HCT116 (cell line): ENCODE measurements around the gene PPIL1. TPM values are rescaled to one million over a fixed set of nuclear protein-coding genes. Genes with fewer than 3 reads are reported as not detected.

Experiments used
- ATAC-seq: fragments of 200-7000 bp; cut with Tn5 transposase; 2 replicates; pipeline ENCODE4 v1.9.1; 2020; ENCODE audit warnings: mild to moderate bottlenecking, moderate library complexity
- BruUV-seq: library from RNA; stranded (reverse); fragments of 400-500 nt; replicated peaks from 2 replicates; lab custom pipeline; 2021; lab: Mats Ljungman, UMichigan
- CTCF ChIA-PET: fragments of 300-600 bp; sonication (Branson Sonifier 250); formaldehyde crosslinking; loops from one replicate; lab custom pipeline; 2021; ENCODE audit warnings: antibody characterized with exemption; lab: Charles Lee
- POLR2A ChIA-PET: fragments of 300-600, 350-600 bp; sonication (Branson Sonifier 250); formaldehyde crosslinking; loops from one replicate; lab custom pipeline; 2021; ENCODE audit warnings: antibody characterized with exemption; lab: Charles Lee
- RAD21 ChIA-PET, 2 experiments: fragments of 300-600 bp; sonication (Branson Sonifier 250); formaldehyde crosslinking; loops; one replicate each; lab custom pipeline; 2023; ENCODE audit warnings: low total read pairs in 2 of 2; ENCODE audit not compliant: uncharacterized antibody in 2 of 2, unreplicated experiment in 2 of 2, low non-redundant PET in 1 of 2; lab: Charles Lee
- DNase-seq: peaks from one replicate; pipeline ENCODE4 v3.0.0-alpha.2; 2010; ENCODE audit warnings: low read depth, low spot score
- H2AFZ ChIP-seq: fragments of 200-600 bp; shearing (Covaris generic), sonication (generic); 2 replicates; pipeline ENCODE4 v1.6.1; 2017; ENCODE audit warnings: low read depth, mixed run types, mixed read lengths, antibody characterized with exemption, low read length; ENCODE audit not compliant: poor library complexity, severe bottlenecking
- H3K27ac ChIP-seq: 2 replicates; pipeline ENCODE4 v1.5.1; 2012; ENCODE audit warnings: low read depth, low read length
- H3K27me3 ChIP-seq: fragments of 200-600 bp; sonication (generic); 2 replicates; pipeline ENCODE4 v1.6.1; 2016; ENCODE audit warnings: mixed run types, low read length, mixed read lengths; ENCODE audit not compliant: insufficient read depth
- H3K36me3 ChIP-seq, 2 experiments: fragments of 200-500 bp in 1 of 2; fragments of 200-600 bp in 1 of 2; sonication (Bioruptor generic) in 1 of 2; sonication (generic) in 1 of 2; 2 replicates each; pipeline versions ENCODE4 v1.5.1 to v1.6.1; 2014 to 2016; ENCODE audit warnings: low read length in 2 of 2, inconsistent platforms in 1 of 2, mixed read lengths in 1 of 2, mixed run types in 1 of 2; ENCODE audit not compliant: insufficient read depth in 2 of 2, control insufficient read depth in 1 of 2
- H3K4me1 ChIP-seq, 2 experiments: fragments of 200-600 bp in 1 of 2; sonication (generic) in 1 of 2; 2 replicates each; pipeline versions ENCODE4 v1.5.1 to v1.6.1; 2012 to 2017; ENCODE audit warnings: low read length in 2 of 2, inconsistent platforms in 1 of 2, mild to moderate bottlenecking in 1 of 2, mixed read lengths in 1 of 2, mixed run types in 1 of 2, moderate library complexity in 1 of 2; ENCODE audit not compliant: insufficient read depth in 2 of 2, control insufficient read depth in 1 of 2
- H3K4me2 ChIP-seq: fragments of 200-600 bp; sonication (generic); 2 replicates; pipeline ENCODE4 v1.6.1; 2017; ENCODE audit warnings: mixed run types, low read length, mixed read lengths
- H3K4me3 ChIP-seq, 2 experiments: fragments of 200-600 bp in 1 of 2; sonication (generic) in 1 of 2; replicated peaks in 1 of 2; 2 replicates each; pipeline ENCODE4 v1.5.1; 2011 to 2016; ENCODE audit warnings: low read length in 2 of 2, control low read depth in 1 of 2, low read depth in 1 of 2, mild to moderate bottlenecking in 1 of 2, mixed read lengths in 1 of 2, mixed run types in 1 of 2
- H3K79me2 ChIP-seq: fragments of 200-600 bp; sonication (generic); 2 replicates; pipeline ENCODE4 v1.6.1; 2017; ENCODE audit warnings: mild to moderate bottlenecking, mixed run types, low read length, moderate library complexity, mixed read lengths; ENCODE audit not compliant: insufficient read depth
- H3K9ac ChIP-seq: fragments of 200-600 bp; sonication (generic); 2 replicates; pipeline ENCODE4 v1.6.1; 2016; ENCODE audit warnings: low read length, mixed read lengths
- H3K9me2 ChIP-seq: fragments of 200-600 bp; sonication (generic), shearing (Covaris generic); 2 replicates; pipeline ENCODE4 v1.6.1; 2017; ENCODE audit warnings: mixed run types, mild to moderate bottlenecking, moderate library complexity; ENCODE audit not compliant: insufficient read depth
- H3K9me3 ChIP-seq, 2 experiments: fragments of 200-500 bp in 1 of 2; fragments of 200-600 bp in 1 of 2; sonication (Bioruptor generic) in 1 of 2; sonication (generic) in 1 of 2; 2 replicates each; pipeline ENCODE4 v1.6.1; 2014 to 2017; ENCODE audit warnings: low read length in 2 of 2, mixed read lengths in 2 of 2, inconsistent platforms in 1 of 2, low read depth in 1 of 2, mild to moderate bottlenecking in 1 of 2, mixed run types in 1 of 2, moderate library complexity in 1 of 2; ENCODE audit not compliant: control insufficient read depth in 1 of 2, insufficient read depth in 1 of 2
- H4K20me1 ChIP-seq: fragments of 200-600 bp; sonication (generic), shearing (Covaris generic); 2 replicates; pipeline ENCODE4 v1.6.1; 2017; ENCODE audit warnings: mixed run types, mild to moderate bottlenecking, moderate library complexity; ENCODE audit not compliant: insufficient read depth
- ELF1 ChIP-seq: IDR thresholded peaks from 2 replicates; pipeline ENCODE4 v1.6.1; 2012; ENCODE audit warnings: low read depth, borderline replicate concordance
- EZH2phosphoT487 ChIP-seq: fragments of 200-600 bp; IDR thresholded peaks from 2 replicates; pipeline ENCODE4 v1.6.1; 2018; ENCODE audit warnings: antibody characterized with exemption, borderline replicate concordance
- JUND ChIP-seq: IDR thresholded peaks from 2 replicates; pipeline ENCODE4 v1.6.1; 2012
- SP1 ChIP-seq: IDR thresholded peaks from 2 replicates; pipeline ENCODE4 v1.6.1; 2012; ENCODE audit warnings: low read depth
- TCF7L2 ChIP-seq: IDR thresholded peaks from 2 replicates; pipeline ENCODE4 v1.7.0; 2011; ENCODE audit warnings: borderline replicate concordance, inconsistent platforms; ENCODE audit not compliant: insufficient read depth, insufficient read length; ENCODE audit errors: extremely low read depth
- intact Hi-C: fragments of 100-400 bp; cut with micrococcal nuclease; formaldehyde crosslinking; loops from 2 replicates; pipeline ENCODE4 v1.10.0; 2022
- total RNA-seq: library from RNA; stranded (reverse); gene quantifications from one replicate; pipeline ENCODE4 v1.2.1, GENCODE V29; 2021; ENCODE audit not compliant: unreplicated experiment
- TF ChIP-seq, protein P1 (sequence below): IDR thresholded peaks from 2 replicates; pipeline ENCODE4 v1.6.1; 2012
- TF ChIP-seq, protein P2 (sequence below), 3 experiments: fragments of 200-600 bp in 1 of 3; sonication (generic) in 1 of 3; IDR thresholded peaks in 2 of 3; conservative IDR thresholded peaks in 1 of 3; 2 replicates each; pipeline ENCODE4 v1.5.1; 2012 to 2017; ENCODE audit warnings: low read depth in 2 of 3, low read length in 2 of 3, antibody characterized with exemption in 1 of 3, borderline replicate concordance in 1 of 3, control low read depth in 1 of 3, mild to moderate bottlenecking in 1 of 3, mixed read lengths in 1 of 3, mixed run types in 1 of 3, moderate library complexity in 1 of 3; ENCODE audit not compliant: insufficient read depth in 1 of 3

The PPIL1 gene
- total RNA-seq, 1 experiment from 2014 or later = 42.0 TPM

- Histone ChIP-seq H3K4me1 (no peaks in the 10 kb centered on the region), H3K9me2 (no peaks in the 10 kb centered on the region), H3K36me3 (peaks cover 7 to 13% of the 10 kb centered on the region in 2 experiments; a peak in 3 of 4 replicates), H2AFZ (no peak overlapping the region), H3K4me3 (no peak overlapping the region), H3K27me3 (no peaks in the 10 kb centered on the region), H3K9me3 (no peaks in the 10 kb centered on the region), H4K20me1 (no peaks in the 10 kb centered on the region), H3K79me2 (no peaks in the 10 kb centered on the region), H3K4me2 (no peak overlapping the region), H3K9ac (no peak overlapping the region), H3K27ac (no peak overlapping the region)
- RAD21 ChIA-PET = no interaction called here
- ATAC-seq (no peak), DNase-seq (no peak)
- TF ChIP-seq, protein P1, sequence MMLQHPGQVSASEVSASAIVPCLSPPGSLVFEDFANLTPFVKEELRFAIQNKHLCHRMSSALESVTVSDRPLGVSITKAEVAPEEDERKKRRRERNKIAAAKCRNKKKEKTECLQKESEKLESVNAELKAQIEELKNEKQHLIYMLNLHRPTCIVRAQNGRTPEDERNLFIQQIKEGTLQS = no peak
- intact Hi-C loops = no loop called here
- CTCF ChIA-PET = no interaction called here
- BruUV-seq = no TSS peak
- POLR2A ChIA-PET = no interaction called here
Observed at GRCh38 chr6:36904851-36905393, 30.3 kb upstream of the PPIL1 start.

GRCh38 chr6:36904114-36904513 lies 29.5 kb upstream of the PPIL1 start:
- no peaks in the 10 kb centered on the region for H3K4me1 ChIP-seq
- H2AFZ ChIP-seq = no peak overlapping the region
- intact Hi-C loops = no loop called here
- RAD21 ChIA-PET = no interaction called here
- H3K4me3 ChIP-seq = no peak overlapping the region
- H3K79me2 ChIP-seq = no peaks in the 10 kb centered on the region
- DNase-seq (no peak), ATAC-seq (no peak)
- no peaks in the 10 kb centered on the region for H3K9me2 ChIP-seq
- no peaks in the 10 kb centered on the region for H4K20me1 ChIP-seq
- no peaks in the 10 kb centered on the region for H3K27me3 ChIP-seq
- CTCF ChIA-PET = interaction anchor here (1.1 kb wide), 1 partner anchor 18 kb away, joined by 4 read pairs; the partner anchor contains the start of gene C6orf89
- H3K27ac ChIP-seq = no peak overlapping the region
- H3K9me3 ChIP-seq = no peaks in the 10 kb centered on the region
- H3K4me2 ChIP-seq = no peak overlapping the region
- H3K9ac ChIP-seq = no peak overlapping the region
- peaks cover 7 to 13% of the 10 kb centered on the region in 2 experiments; a peak in 3 of 4 replicates for H3K36me3 ChIP-seq
- POLR2A ChIA-PET = no interaction called here
- TF ChIP-seq, protein P2, sequence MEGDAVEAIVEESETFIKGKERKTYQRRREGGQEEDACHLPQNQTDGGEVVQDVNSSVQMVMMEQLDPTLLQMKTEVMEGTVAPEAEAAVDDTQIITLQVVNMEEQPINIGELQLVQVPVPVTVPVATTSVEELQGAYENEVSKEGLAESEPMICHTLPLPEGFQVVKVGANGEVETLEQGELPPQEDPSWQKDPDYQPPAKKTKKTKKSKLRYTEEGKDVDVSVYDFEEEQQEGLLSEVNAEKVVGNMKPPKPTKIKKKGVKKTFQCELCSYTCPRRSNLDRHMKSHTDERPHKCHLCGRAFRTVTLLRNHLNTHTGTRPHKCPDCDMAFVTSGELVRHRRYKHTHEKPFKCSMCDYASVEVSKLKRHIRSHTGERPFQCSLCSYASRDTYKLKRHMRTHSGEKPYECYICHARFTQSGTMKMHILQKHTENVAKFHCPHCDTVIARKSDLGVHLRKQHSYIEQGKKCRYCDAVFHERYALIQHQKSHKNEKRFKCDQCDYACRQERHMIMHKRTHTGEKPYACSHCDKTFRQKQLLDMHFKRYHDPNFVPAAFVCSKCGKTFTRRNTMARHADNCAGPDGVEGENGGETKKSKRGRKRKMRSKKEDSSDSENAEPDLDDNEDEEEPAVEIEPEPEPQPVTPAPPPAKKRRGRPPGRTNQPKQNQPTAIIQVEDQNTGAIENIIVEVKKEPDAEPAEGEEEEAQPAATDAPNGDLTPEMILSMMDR (IDR thresholded peaks at IDR 0.05 in 2 of 3, conservative IDR thresholded peaks at IDR 0.05 in 1 of 3; ENCODE audit: borderline replicate concordance in 1 of 3, insufficient read depth in 1 of 3, low read depth in 2 of 3, low read length in 2 of 3) = no peak
- TF ChIP-seq SP1 (no peak), TCF7L2 (no peak), ELF1 (no peak), JUND (no peak), EZH2phosphoT487 (no peak)
- BruUV-seq = no TSS peak
